T-helper 22 cell (primary cell): Measurements from ENCODE around the gene DNAH17.

Source experiments
- DNase-seq: peaks from one replicate; pipeline ENCODE4 v3.0.0-alpha.2; 2020; ENCODE audit warnings: low read depth

Gene DNAH17

GRCh38 chr17:78494696-78495330 is 82.4 kb downstream of the DNAH17 start:
- no peak for DNase-seq

GRCh38 chr17:78493853-78494695 is 83.1 kb downstream of the DNAH17 start:
- no peak for DNase-seq

- DNase-seq: no peak
These were observed 83.7 kb downstream of the DNAH17 start for GRCh38 chr17:78493450-78493849.

- no peak for DNase-seq
These were observed 84.9 kb downstream of the DNAH17 start for GRCh38 chr17:78492116-78492799.

GRCh38 chr17:78491236-78492115 is 85.7 kb downstream of the DNAH17 start:
- no peak for DNase-seq

GRCh38 chr17:78490673-78491072 is 86.5 kb downstream of the DNAH17 start:
- no peak for DNase-seq

- no peak for DNase-seq
These were observed 87.0 kb downstream of the DNAH17 start for GRCh38 chr17:78490156-78490555.

GRCh38 chr17:78488867-78489634 is 88.1 kb downstream of the DNAH17 start:
- DNase-seq: no peak

- no peak for DNase-seq
These were observed 89.0 kb downstream of the DNAH17 start for GRCh38 chr17:78488156-78488555.

- no peak for DNase-seq
These were observed 90.1 kb downstream of the DNAH17 start for GRCh38 chr17:78486946-78487680.

- DNase-seq: no peak
These were observed 90.9 kb downstream of the DNAH17 start for GRCh38 chr17:78486228-78486802.

GRCh38 chr17:78485290-78486168 is 91.7 kb downstream of the DNAH17 start:
- DNase-seq: no peak

- peak; percentile 28 for DNase-seq
These were observed 92.6 kb downstream of the DNAH17 start for GRCh38 chr17:78484271-78485246.

GRCh38 chr17:78479369-78479768 is 97.8 kb downstream of the DNAH17 start:
- DNase-seq: no peak

- no peak for DNase-seq
These were observed 98.4 kb downstream of the DNAH17 start for GRCh38 chr17:78478757-78479297.

- DNase-seq: no peak
These were observed 99.1 kb downstream of the DNAH17 start for GRCh38 chr17:78477913-78478756.

- no peak for DNase-seq
These were observed 100.2 kb downstream of the DNAH17 start for GRCh38 chr17:78476973-78477372.
